ENCODE results near the gene ZCCHC14.
"Not testable (repeated sequence)": the region's sequence is repeated elsewhere in the genome, so short reads cannot be mapped to it uniquely, and the experiment has no call there.

ZCCHC14 gene

DNA sequence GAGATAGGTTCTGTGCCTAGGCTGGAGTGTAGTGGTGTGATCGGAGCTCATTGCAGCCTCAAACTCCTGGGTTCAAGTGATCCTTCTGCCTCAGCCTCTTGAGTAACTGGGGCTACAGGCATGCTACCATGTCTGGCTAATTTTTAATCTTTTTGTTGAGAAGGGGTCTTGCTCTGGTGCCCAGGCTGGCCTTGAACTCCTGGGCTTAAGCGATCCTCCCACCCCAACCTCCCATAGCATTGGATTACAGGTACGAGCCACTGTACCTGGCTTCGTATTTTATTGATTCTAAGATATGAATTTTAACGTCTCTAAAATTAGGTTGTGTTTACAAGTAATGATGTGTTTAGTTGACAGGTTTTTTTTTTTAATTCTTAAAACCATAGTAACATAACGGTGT is 30.8 kb upstream of the ZCCHC14 start:
- not testable (repeated sequence) for DNase-seq

DNA sequence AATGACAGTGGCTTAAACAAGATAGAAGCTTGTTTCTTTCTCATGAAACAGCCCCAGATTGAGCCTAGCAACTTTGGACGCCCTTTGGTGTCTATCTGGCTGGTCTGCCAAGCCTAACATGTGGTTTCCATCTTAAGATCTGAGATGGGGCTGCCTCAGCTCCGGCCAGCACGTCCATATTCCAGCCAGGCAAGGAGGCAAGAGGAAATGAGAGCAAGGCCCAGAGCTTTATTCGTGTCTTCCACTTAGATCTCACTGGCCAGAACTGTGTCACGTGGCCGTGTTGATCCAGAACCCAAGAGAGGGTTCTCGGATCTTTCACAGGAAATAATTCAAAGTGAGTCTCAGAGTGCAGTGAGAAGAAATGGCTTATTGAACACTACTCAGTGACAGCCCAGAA is 28.9 kb upstream of the ZCCHC14 start:
- DNase-seq = not testable (repeated sequence)

DNA sequence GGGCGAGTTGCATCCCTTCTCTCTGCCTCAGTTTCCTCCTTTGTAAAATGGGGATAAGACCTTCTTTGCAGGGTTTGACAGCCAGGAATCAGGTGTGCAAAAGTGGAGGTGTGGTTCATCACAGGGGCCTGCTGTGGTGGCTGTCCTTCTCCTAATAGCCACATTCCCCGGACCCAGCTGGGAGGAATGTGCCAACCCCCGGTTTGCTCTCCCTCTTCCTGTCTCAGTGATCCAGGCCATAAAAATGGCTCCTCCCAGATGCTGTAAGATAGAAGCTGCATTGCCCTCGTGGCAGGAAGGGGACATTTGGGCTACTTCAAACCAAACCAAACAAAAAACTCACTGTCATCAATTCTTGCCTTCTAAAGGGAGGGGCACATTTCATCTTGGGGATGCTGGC is 26.3 kb upstream of the ZCCHC14 start:
- DNase-seq = not testable (repeated sequence)

DNA sequence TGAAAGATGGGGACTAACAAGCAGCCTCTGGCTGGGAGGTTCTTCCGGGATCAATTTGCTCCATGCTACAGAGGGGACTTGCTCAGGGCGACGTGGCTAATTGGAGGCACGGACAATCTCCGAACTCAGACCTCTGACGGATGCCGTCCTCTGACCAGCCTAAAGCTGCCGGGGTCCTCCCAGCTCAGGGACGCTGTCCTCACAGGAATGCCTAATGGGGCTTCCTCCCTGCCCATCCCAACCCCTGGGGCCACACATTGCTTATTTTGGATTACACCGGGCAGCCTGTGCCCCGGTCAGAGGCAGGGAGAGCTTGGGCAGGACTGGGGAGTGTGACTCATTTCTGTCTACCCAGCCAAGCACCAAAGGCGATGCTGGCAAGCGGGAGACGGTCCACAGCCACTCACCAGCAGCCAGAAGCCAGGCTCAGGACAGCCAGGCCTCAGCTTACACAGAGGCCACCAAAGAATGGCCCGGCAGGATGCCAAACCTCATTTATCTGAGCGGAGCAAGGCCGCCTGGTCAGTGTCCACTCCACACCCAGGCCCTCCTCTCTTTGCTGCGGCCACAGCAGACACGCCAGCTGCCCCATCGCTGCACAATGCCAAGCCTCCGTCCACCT is 25.7 kb upstream of the ZCCHC14 start:
- not testable (repeated sequence) for DNase-seq

DNA sequence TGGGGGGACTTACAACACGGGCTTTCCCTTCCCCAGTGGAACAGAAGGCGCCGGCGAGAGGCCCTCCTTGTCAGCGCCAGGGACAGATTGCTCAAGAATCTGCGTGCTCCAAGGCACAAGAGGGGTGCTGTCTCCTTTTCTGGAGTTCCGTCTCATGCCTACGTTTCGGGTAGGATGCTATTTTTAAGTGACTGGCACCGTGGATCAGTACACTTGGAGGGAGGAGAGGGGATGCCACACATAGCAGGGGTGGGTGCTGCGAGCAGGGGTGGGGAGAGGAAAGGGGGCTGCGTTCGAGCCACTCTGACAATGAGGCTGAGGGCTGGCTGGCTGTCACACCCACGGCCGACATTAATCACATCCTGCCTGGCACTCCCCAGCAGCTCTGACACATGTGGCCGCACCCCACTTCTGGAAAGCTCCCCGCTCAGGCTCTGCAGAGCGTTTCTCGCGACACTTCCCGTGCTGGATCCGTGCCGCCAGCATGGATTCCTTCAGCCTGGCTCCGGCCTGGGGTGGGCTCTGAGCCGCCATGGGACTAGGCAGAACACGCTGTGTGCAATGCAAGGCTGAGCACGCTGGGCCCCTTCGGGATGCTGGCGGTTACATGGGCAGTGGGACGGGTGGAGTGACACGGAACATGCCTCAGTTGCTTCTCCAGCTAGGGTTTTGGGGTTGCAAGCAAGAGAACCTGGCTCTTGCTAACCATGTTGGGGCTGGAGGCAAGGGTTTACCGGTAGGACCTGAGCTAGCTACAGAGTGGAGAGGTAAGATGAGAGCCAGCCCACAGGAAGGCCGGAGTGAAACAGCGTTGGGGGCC is 25.0 kb upstream of the ZCCHC14 start:
- not testable (repeated sequence) for DNase-seq

DNA sequence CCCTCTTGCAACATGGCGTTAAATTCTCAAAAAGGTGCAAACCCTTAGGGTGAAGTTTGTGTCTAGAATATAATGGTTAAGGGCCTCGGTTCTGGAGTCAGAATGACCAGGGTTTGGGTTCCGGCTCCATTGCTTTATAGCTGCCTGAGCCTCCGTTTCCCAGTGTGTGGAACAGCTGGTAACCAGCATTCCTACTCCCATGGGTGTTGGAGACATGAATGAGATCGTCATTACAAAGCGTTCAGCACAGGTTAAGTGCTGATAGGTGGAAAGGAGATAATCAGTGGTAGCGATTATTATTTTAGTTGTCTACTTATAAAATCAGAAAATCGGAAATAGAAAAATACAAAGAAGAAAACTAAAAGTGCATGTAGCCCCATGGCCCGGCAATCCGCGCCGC is 23.5 kb upstream of the ZCCHC14 start:
- no peak for DNase-seq

DNA sequence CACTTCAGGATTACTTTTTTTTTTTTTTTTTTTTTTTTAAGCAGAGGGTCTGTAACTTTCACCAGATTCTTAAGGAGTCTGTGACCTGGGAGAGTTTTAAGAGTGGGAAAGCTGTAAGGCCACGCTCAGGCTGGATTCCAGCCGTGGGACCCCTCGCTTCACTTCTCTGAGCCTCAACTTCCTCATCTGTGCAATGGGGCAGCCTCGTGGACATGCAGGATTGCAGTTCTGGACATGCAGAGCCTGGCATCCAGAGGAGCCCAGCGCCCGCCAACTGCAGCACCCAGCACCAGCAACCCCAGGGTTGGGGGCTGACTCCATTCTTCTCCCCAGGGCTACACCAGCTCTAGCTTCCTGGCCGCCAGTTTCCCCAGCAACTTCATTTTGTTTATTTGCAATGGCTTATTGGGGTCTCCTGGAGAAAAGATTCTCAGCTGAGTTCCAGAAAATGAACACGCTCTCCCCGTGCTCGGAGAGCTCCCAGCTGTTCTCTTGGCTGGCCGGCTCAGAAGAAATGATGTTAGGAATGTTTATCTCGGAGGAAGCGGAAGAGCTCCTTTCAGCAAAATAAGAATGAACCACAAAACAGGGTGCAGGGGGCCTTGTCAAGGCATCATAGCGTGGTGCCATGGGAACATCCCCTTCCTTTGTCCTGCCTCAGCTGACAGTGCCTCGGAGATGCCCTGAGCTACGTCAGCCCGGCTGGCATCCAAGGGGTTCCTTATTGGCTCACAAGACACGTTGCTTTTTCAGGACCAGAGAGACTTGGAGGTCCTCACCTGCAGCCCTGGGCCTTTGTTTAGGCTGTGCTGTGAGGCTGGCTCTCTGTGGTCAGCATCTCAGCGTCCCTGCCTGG is 22.9 kb upstream of the ZCCHC14 start:
- DNase-seq = no peak

DNA sequence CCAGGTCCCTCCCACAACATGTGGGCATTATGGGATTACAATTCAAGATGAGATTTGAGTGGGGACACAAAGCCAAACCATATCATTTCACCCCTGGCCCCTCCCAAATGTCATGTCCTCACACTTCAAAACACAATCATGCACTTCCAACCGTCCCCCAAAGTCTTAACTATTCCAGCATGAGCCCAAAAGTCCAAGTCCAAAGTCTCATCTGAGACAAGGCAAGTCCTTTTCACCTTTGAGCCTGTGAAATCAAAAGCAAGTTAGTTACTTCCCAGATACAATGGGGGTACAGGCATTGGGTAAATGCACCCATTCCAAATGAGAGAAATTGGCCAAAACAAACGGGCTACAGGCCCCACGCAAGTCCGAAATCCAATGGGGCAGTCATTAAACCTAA is 17.0 kb upstream of the ZCCHC14 start:
- not testable (repeated sequence) for DNase-seq

DNA sequence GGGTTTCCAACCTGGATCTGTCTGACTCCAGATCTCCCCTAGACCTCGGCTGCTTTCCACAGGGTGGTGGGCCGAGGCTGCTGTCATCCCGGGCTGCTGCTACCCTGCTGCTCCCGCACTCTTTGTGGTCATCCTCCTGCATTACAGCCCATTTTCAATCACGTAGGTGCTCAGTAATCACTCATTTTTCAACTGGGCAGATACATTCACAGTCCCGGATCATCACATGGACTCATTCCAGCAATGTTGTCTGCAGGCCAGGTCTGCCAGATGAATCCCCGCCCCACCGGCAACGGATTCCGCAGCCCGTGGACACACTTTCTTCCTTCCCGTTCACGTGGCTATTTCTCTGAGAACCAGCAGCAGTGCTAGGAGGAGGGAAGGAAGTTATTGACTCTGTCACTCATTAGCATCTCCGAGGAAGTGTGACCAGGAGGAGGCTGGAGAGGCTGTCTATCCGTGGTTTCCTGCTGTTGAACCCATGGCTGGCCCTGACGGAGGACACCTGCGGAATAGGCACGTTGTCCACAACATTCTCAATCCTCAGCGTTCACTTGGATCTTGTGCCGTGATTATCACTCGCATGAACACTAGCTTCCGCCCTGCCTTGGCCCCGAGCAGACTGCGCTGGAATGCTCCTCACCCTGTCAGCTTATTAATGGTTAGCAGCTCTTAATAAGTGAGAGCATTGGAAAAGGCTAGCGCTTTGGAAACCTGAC is 14.7 kb upstream of the ZCCHC14 start:
- DNase-seq = no peak

DNA sequence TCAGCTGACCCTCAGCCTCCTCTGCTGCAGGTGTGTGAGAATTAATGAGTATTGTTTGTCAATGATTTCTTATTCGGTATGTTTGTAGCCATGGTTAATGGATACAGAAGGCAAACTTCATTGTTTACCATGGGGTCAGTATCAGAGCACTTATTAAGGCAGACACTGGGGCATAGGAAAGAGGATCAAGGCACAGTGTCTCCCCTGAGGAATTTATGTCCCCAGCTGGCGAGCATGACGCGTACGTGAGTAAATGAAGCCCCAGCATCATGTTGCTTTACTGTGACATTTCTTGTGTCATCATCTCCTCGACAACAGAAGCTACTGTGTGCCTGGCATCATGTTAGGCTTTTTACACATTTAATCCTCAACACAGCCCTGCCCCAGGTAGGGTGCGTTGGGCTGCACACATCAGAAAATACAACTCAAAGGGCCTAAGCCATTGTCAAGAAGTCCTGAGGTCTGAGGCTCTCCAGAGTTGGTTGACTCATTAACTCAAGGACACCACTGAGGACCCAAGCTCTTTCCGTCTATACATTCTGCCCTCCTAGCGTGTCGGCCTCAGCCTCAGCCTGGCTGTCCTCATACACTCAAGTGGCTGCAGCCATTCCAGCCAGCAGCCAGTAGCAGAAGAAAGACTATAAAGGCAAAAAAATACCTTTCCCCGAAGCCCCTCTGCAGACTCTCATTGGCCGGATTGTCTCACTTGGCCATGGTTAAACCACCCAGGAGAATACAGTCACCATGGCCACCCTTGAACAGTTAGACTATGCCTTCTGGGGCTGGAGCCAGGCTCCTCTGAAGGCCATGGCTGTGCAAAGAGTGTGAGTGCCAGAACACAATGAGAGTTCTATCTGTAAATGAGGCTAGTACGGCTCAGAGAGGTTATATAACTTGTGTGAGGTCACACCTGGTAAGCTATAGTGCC is 13.9 kb upstream of the ZCCHC14 start:
- no peak for DNase-seq

DNA sequence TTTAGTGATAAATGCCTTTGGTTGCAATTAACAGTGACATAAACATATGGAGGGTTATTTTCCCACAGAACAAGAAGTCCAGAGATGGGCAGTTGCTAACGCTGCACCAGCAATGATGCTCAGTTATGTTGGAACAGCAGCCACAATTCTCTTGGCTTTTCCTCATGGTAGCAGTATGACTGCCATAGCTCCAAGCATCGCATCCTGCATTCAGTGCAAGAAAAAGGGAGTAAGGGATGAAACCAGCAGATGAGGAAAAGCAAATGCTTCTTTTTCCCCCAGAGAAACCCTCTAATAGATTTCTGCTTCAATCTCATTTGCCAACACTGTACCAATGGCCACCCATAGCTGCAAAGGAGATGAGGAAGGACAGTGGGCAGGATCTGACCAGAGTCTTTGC is 13.0 kb upstream of the ZCCHC14 start:
- DNase-seq = no peak

DNA sequence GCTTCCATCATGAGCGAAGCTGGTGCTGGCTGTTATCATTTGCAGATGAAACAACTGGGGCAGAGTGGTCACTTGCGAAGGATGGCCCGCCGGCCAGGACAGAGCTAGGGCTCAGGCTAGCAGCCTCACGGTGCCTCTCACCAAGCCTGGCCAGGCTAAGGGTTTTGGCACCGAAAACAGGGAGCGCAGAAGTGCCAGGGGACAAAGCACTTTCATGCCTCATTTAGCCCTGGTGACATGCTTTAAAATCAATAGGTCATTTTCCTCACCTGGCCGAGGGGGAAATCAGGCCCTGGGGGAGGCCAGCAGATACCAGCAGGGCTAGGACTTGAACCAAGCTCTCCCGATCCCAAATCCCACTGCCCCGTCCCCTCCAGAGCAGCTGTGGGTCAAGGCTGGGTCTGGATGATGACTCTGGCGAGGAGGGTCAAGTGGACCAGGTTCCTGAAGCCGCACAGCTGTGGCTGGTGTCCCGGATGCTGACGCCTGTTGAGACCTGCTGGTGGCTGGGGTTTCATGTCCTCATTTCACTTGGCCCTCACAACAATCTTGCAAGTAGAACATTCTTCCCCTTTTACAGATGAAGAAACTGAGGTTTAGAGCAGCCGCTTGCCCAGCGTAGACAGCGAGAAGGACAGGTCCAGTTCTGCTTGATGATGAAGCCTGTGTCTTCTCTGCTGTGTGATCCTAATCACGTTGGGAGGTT is 10.6 kb upstream of the ZCCHC14 start:
- not testable (repeated sequence) for DNase-seq

DNA sequence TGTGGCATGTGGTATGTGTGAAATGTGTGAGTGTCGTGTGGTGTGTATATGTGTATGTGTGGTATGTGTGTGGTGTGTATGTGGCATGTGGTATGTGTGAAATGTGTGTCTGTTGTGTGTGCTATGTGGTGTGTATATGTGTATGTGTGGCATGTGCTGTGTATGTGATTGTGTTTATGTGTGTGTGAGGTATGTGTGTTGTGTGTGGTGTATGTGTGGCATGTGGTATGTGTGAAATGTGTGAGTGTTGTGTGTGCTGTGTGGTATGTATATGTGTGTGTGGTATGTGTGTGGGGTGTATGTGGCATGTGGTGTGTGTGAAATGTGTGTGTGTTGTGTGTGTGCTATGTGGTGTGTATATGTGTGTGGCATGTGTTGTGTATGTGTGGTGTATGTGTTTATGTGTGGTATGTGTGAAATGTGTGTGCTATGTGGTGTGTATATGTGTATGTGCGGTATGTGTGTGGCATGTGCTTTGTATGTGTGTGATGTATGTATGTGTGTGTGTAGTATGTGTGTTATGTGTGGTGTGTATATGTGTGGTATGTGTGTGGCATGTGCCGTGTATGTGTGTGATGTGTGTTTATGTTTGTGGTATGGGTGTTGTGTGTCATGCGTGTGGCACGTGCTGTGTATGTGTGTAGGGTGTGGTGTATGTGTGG is 9.6 kb upstream of the ZCCHC14 start:
- no peak for DNase-seq

DNA sequence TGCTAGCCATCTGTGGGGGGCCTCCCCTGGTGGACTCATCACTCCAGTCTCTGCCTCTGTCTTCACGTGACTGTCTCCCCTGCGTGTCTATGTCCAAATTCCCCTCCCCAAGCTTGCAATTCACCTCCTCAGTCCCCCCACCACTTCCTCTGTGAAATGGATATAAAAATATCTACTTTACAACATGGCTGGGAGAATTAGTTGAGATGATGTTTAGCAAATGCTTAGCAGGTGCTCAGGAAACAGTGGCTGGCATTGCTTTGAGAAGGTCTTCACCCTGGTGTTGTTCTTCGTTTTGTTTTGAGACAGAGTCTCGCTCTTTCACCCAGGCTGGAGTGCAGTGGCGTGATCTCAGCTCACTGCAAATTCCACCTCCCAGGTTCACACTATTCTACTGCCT is 8.3 kb upstream of the ZCCHC14 start:
- DNase-seq = no peak

DNA sequence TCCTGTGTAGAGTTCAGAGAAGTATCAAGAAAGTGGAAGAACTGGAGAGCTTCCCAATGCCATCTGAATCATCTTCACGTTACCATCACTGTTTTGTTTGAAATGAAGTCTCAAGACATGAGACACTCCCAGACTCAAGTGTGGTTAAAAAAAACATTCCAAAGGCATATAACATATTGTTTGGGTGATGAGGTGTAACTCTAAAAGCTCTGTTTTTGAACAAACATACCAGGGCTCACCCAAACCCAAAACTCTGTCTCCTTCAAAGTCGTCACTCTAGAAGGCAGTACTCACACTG is 6.3 kb upstream of the ZCCHC14 start:
- no peak for DNase-seq

DNA sequence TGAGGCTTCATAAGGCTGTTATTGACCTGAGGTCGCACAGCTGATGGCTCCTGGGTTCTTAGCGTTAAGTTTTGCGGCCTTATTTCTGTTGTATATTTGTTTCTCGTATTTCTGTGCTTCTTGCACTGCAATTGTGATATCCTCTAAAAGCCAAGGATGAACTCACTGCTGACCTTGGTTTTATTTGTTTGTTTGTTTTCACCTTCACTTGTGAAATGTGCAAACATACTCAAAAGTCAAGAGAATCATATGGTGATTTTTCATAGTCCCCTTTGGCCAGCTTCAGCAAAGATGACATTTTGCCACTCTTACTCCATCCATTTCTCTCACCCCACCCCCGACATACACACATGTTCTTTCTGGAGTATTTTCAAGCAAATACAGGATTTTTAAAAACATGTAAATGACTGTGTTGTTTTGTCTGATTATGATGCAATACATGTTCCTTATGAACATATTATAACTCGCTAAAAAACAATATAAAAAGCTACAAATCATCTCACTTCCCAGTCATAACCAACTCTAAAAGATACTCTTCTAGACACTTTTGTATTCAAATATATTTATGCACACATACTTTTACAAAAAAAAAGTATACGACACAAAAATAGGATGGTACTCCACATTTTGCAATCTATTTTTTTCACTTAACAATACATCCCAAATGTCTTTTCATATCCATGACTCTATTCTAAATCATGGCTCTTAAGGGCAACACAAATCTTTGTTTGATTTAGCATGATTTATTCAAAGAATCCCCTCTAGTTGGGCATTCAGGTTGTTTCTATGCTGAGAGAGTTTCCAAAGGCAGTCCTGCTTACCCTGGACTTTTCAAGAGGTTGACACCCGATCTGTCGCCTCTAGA is 5.7 kb upstream of the ZCCHC14 start:
- DNase-seq = no peak

DNA sequence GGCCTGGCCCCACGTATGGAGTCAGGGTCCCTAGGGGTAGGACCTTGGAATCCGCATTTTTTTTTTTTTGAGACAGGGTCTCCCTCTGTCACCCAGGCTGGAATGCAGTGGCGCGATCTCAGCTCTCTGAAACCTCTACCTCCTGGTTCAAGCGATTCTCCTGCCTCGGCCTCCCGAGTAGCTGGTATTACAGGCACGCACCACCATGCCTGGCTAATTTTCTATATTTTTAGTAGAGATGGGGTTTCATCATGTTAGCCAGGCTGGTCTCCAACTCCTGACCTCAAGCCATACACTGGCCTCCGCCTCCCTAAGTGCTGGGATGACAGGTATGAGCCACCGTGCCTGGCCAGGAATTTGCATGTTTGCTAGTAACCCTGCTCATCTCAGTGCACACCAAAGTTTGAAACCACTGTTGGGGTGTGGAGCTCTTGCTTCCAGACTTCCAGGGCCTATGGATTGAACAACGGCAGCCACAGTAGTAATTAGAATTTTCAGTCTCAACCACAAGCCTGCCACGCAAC is 5.0 kb upstream of the ZCCHC14 start:
- not testable (repeated sequence) for DNase-seq

DNA sequence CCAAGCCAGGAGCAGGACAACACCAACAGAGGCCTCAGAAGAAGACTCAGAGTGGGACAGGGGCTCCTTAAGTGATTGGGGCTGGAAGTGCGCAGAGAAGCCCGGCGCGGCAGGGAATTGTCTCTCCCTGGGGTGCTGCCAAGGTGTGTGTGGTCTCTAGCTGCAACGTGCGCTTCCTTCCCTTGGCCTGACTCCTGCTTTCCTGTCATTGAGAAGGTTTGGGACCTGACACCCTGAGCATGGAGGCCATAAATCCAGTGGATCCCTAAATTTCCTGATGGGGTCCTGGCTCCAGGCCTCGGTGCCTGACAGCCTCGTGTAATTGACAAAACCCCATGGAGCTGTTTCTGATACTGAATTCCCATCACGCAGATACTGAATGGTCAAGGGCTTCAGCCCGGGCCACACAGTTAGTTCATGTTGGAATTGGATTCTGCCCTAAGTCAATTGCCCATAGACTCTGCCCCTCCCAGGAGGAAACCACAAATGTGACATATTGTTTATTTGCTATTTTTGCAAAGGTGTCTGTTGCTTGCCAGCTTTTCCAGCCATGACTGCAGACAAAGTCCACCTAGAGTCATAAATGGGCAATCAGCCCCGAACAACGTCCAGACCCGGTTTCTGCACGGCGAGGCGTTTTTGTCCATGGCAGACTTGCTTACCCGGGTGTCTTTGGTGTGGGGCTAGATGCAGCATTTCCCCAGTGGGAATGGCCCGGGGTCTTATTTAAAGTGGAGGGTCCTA is 4.4 kb upstream of the ZCCHC14 start:
- DNase-seq = not testable (repeated sequence)

DNA sequence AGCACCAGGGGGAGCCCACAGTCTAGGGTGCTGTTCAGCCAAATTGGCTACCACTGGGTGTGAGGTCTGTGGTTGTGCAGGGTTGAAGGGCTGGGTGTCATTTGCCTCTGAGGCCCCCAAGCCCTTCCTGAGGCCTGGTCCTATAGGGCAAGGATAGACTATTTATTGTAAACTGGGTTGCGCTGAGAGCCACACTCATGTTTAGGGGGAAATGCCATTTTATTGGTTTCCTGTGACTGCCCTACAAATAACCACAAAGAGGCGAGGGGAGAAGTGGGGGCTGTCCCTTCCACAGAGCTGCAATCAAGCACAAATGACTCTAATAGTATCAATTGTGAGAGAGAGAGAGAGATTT is 3.6 kb upstream of the ZCCHC14 start:
- no peak for DNase-seq

Data from NCI-H69 (cell line).